Bronchial epithelial cell (primary cell): Measurements from ENCODE around the gene COL23A1. TPM values are rescaled to one million over a fixed set of nuclear protein-coding genes. Genes with fewer than 3 reads are reported as not detected.

Experiments
- DNase-seq: peaks from one replicate; pipeline ENCODE4 v3.0.0-alpha.2; 2010; ENCODE audit warnings: low read depth
- FAIRE-seq: peaks from 2 replicates; lab custom pipeline; 2011; peaks lifted over from hg19 to GRCh38; lab: Jason Lieb, UNC
- H3K27me3 ChIP-seq: 2 replicates; pipeline ENCODE4 v1.5.1; 2011; ENCODE audit warnings: low read length; ENCODE audit not compliant: control insufficient read depth, insufficient read depth
- H3K36me3 ChIP-seq: 2 replicates; pipeline ENCODE4 v1.5.1; 2011; ENCODE audit warnings: low read length; ENCODE audit not compliant: control insufficient read depth, insufficient read depth
- H3K4me3 ChIP-seq: 2 replicates; pipeline ENCODE4 v1.5.1; 2011; ENCODE audit warnings: mild to moderate bottlenecking, low read depth, low read length, control low read depth
- CTCF ChIP-seq: IDR thresholded peaks from 2 replicates; pipeline ENCODE4 v1.5.1; 2011; ENCODE audit warnings: mild to moderate bottlenecking, moderate library complexity, low read length, control low read depth, inconsistent platforms; ENCODE audit not compliant: insufficient read depth, severe bottlenecking
- total RNA-seq: library from RNA; depleted of rRNA; stranded (reverse); fragments of >200 nt; gene quantifications from 2 replicates; pipeline ENCODE4 v1.2.1, GENCODE V29; 2014

Gene COL23A1
- total RNA-seq, 1 donor from 2014 or later: 0.26 TPM

DNA sequence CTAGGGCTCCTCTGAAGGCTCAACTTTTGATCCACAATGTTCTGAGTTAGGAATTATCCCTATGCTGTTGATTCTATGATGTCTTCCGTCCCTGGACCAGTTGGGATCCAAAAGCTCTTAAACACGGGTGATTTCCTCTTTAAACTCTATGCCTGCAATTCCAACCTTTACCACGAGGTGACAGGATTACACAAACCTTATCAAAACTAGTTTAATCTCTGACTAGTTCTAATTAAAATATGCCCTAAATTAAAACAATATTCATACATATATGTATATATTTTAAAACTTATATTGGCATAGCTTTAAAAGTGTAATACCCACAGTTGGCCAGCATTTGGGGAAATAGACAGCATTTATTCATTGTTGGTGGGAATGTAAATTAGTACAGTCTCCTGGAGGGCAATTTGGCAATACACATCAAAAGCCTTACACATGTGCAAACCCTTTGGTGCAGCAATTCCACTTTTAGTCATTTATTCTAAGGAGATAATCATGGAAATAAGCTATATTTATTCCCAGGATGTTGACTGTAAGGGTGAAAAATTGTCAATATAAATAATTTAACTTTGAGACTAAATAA, 306.0 kb downstream of the COL23A1 start:
- peak; percentile 39 for DNase-seq
- peak; percentile 56 for TF ChIP-seq CTCF
- no peak overlapping the region for H3K4me3 ChIP-seq
- no peaks in the 10 kb centered on the region for H3K36me3 ChIP-seq
- H3K27me3 ChIP-seq: peaks cover 1% of the 10 kb centered on the region
- no peak for FAIRE-seq

GRCh38 chr5:178283520-178283919, 306.7 kb downstream of the COL23A1 start:
- Histone ChIP-seq H3K27me3 (peaks cover 1% of the 10 kb centered on the region), H3K36me3 (no peaks in the 10 kb centered on the region), H3K4me3 (no peak overlapping the region)
- no peak for TF ChIP-seq CTCF
- no peak for FAIRE-seq
- no peak for DNase-seq

- FAIRE-seq: no peak
- no peak overlapping the region for H3K4me3 ChIP-seq
- peaks cover 1% of the 10 kb centered on the region for H3K27me3 ChIP-seq
- no peaks in the 10 kb centered on the region for H3K36me3 ChIP-seq
- no peak for TF ChIP-seq CTCF
- no peak for DNase-seq
These were observed 307.8 kb downstream of the COL23A1 start for GRCh38 chr5:178282391-178282790.

DNA sequence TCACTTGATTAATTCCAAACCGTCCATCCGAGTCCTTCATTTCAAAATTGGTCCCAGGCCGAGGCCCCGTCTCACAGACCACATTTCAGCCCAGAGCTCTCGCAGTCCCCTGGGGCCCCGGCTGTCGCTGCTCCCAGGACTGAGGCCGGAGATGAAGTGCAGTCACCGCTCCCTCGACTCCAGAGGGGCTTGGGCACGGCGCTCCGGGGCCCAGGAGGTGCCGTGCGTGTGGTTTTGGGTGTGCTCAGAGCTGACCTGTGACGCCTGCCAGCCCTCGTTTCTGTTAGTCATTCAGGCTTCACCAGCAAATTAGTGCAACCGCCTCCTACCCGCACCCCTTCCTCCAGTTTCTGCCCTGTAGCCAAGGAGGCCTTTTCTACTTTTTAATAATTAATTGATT, 308.9 kb downstream of the COL23A1 start:
- DNase-seq (no peak), FAIRE-seq (no peak)
- H3K27me3 ChIP-seq: no peaks in the 10 kb centered on the region
- no peak for TF ChIP-seq CTCF
- no peak overlapping the region for H3K4me3 ChIP-seq
- no peaks in the 10 kb centered on the region for H3K36me3 ChIP-seq

DNA sequence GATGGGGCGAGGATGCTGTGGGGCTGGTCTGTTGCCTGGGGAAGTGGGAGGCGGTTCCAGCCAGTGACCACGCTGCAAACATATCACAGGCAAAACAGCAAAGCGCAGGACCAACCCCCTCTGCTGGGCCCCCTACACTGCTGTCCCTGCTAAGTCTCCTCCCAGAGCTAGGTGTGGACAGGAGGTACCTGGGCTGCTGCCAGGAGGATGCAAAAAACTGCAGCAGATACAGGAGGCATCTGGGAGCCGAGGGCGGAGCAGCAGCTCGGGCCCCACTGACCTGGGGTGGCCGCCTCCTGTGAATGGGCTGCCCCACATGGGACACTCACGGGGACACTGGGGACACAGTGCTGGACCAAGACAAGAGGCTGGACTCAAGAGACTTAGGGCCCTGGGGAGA, 309.6 kb downstream of the COL23A1 start:
- no peak for DNase-seq
- no peak overlapping the region for H3K4me3 ChIP-seq
- H3K36me3 ChIP-seq: no peaks in the 10 kb centered on the region
- no peak for FAIRE-seq
- no peak for TF ChIP-seq CTCF
- H3K27me3 ChIP-seq: no peaks in the 10 kb centered on the region

- peak; percentile 98 for TF ChIP-seq CTCF
- H3K36me3 ChIP-seq: no peaks in the 10 kb centered on the region
- H3K27me3 ChIP-seq: no peaks in the 10 kb centered on the region
- DNase-seq (peak; percentile 24), FAIRE-seq (no peak)
- no peak overlapping the region for H3K4me3 ChIP-seq
These were observed 310.3 kb downstream of the COL23A1 start for GRCh38 chr5:178279723-178280438.
